Prostate gland (tissue), 2 donors: Measurements from ENCODE around the gene LSM7. TPM values are rescaled to one million over a fixed set of nuclear protein-coding genes. Genes with fewer than 3 reads are reported as not detected.
"Not testable (repeated sequence)": the region's sequence is repeated elsewhere in the genome, so short reads cannot be mapped to it uniquely, and the experiment has no call there.

Experiments used
- DNase-seq: peaks from one replicate; pipeline ENCODE4 v3.0.0-alpha.2; 2019; ENCODE audit warnings: low spot score
- H3K27ac ChIP-seq, 2 donors: fragments of 200-600 bp; sonication (generic); 2 replicates each; pipeline ENCODE4 v1.5.1; 2017 to 2019
- H3K27me3 ChIP-seq: fragments of 200-600 bp; sonication (generic); replicated peaks from 2 replicates; pipeline ENCODE4 v1.5.1; 2019; ENCODE audit not compliant: insufficient read depth
- H3K36me3 ChIP-seq, 2 donors: fragments of 200-600 bp; sonication (generic); 1 replicate in 1 of 2; 2 replicates in 1 of 2; pipeline versions ENCODE4 v1.5.1 to v1.8.1; 2017 to 2019
- H3K4me1 ChIP-seq: fragments of 200-600 bp; sonication (generic); replicated peaks from 2 replicates; pipeline ENCODE4 v1.5.1; 2019
- H3K4me3 ChIP-seq, 2 donors: fragments of 200-600 bp; sonication (generic); 2 replicates each; pipeline ENCODE4 v1.5.1; 2017 to 2019
- H3K9me3 ChIP-seq: fragments of 200-600 bp; sonication (generic); 2 replicates; pipeline ENCODE4 v1.5.1; 2017
- CTCF ChIP-seq, 4 experiments: fragments of 200-600 bp in 2 of 4; fragments of 450-650 bp in 2 of 4; sonication (generic) in 2 of 4; IDR thresholded peaks; 1 replicate in 3 of 4; 2 replicates in 1 of 4; pipeline ENCODE4 v1.5.1; 2016 to 2019; ENCODE audit warnings: antibody characterized with exemption in 4 of 4, mild to moderate bottlenecking in 2 of 4, moderate library complexity in 2 of 4
- POLR2A ChIP-seq: fragments of 450-650 bp; IDR thresholded peaks from one replicate; pipeline ENCODE4 v1.6.1; 2016; ENCODE audit warnings: antibody characterized with exemption, mild to moderate bottlenecking
- POLR2AphosphoS5 ChIP-seq: sonication (generic); formaldehyde crosslinking; IDR thresholded peaks from one replicate; pipeline ENCODE4 v1.6.1; 2017; ENCODE audit warnings: antibody characterized with exemption
- WGBS: methylation state at CpG from one replicate; pipeline ENCODE4 v1.1.5; 2018; 5-methylcytosine and 5-hydroxymethylcytosine counted together
- intact Hi-C: fragments of 100-400 bp; cut with DNase I; formaldehyde crosslinking; loops from one replicate; pipeline ENCODE4 v1.14.2; 2022
- total RNA-seq, 2 donors: library from RNA; depleted of rRNA; stranded (reverse); fragments of >200 nt; gene quantifications; one replicate each; pipeline ENCODE4 v1.1.0, GENCODE V29; 2016

Gene LSM7
- total RNA-seq, 2 donors from 2014 or later = 125 to 135 TPM

DNA sequence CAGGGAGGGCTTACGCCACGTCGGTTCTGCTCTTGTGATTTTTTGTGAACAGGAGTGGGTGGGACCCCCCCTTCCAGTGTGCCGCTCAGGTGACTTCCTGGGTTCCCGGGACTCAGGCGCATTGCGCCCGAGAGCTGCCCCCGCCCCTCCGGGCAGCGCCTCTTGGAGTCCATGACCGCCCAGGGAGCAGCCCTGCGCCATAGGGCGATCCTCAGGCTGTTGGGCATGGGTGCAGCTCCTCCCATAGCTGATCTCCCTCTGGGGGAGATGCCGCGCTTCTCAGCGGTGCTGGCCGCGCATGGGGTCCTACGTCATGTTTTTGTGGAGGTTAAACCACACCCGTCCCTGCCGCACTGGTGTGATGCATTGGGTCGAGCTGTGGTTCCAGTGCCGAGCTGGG is 23.7 kb upstream of the LSM7 start:
- 94% methylated on average over 24 of the region's 24 CpGs for WGBS

GRCh38 chr19:2351591-2351990 is 23.2 kb upstream of the LSM7 start:
- peaks cover 0 to 2% of the 10 kb centered on the region in 2 donors for H3K36me3 ChIP-seq
- H3K27me3 ChIP-seq = no peaks in the 10 kb centered on the region
- H3K4me3 ChIP-seq = no peak overlapping the region
- no peak overlapping the region for H3K27ac ChIP-seq
- H3K9me3 ChIP-seq = no peaks in the 10 kb centered on the region
- 96% methylated on average over 27 of the region's 28 CpGs for WGBS
- H3K4me1 ChIP-seq = no peaks in the 10 kb centered on the region
- intact Hi-C loops = no loop called here
- no peak for DNase-seq
- TF ChIP-seq CTCF (IDR thresholded peaks at IDR 0.05) (no peak), POLR2AphosphoS5 (no peak), POLR2A (no peak)

More for the DNA sequence above, 23.7 kb upstream of the LSM7 start:
- intact Hi-C loops = no loop called here
- Histone ChIP-seq H3K27me3 (no peaks in the 10 kb centered on the region), H3K9me3 (no peaks in the 10 kb centered on the region), H3K4me3 (no peak overlapping the region), H3K36me3 (no peaks in the 10 kb centered on the region), H3K4me1 (no peaks in the 10 kb centered on the region), H3K27ac (no peak overlapping the region)
- TF ChIP-seq POLR2AphosphoS5 = no peak
- TF ChIP-seq CTCF (IDR thresholded peaks at IDR 0.05) = no peak
- no peak for TF ChIP-seq POLR2A
- DNase-seq = no peak

GRCh38 chr19:2350656-2351055 is 22.3 kb upstream of the LSM7 start:
- Histone ChIP-seq H3K36me3 (peaks cover 0 to 2% of the 10 kb centered on the region in 2 donors), H3K9me3 (no peaks in the 10 kb centered on the region), H3K4me3 (no peak overlapping the region), H3K4me1 (no peaks in the 10 kb centered on the region), H3K27ac (no peak overlapping the region), H3K27me3 (no peaks in the 10 kb centered on the region)
- no peak for DNase-seq
- TF ChIP-seq POLR2A (no peak), POLR2AphosphoS5 (no peak), CTCF (IDR thresholded peaks at IDR 0.05) (no peak)
- WGBS = 89% methylated on average over 16 of the region's 16 CpGs
- intact Hi-C loops = no loop called here

- H3K4me1 ChIP-seq, H3K4me3 ChIP-seq, H3K36me3 ChIP-seq, H3K9me3 ChIP-seq, H3K27ac ChIP-seq, H3K27me3 ChIP-seq, DNase-seq, intact Hi-C loops: not testable (repeated sequence)
- WGBS = 89% methylated on average over 24 of the region's 24 CpGs
These were observed 21.4 kb upstream of the LSM7 start for GRCh38 chr19:2349818-2350217.

DNA sequence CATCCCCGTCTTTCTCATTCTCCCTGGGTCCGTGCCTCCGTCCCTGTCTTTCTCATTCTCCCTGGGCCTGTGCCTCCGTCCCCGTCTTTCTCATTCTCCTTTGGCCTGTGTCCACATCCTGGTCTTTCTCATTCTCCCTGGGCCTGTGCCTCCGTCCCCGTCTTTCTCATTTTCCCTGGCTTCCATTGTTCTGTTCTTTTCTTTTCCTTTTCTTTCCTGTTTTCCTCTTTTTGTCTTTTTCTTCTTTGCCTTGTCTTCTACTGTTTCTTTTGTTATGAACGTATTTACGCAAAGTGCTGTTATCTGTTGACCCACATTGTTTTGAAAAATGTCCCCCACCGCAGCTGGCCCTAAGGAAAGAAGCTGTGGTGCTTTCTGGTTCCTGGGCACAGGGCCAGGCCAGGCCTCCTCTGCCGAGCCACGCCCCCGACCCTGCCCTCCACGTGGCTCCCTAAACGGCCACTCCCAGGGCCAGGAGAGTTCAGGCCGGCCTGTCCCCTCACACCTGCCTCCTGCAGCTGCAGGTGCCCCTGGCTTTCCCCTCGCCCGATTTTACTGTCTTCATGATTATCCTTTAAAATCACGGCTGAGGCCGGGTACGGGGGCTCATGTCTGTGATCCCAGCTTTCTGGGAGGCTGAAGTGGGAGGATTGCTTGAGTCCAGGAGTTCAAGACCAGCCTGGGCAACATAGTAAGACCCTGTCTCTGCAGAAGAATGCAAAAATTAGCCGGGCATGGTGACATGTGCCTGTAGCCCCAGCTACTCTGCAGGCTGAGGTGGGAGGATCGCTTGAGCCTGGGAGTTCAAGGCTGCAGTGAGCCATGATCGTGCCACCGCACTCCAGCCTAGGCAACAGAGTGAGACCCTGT is 17.6 kb upstream of the LSM7 start:
- Histone ChIP-seq H3K27ac (no peak overlapping the region), H3K9me3 (no peaks in the 10 kb centered on the region), H3K36me3 (peaks cover 0 to 2% of the 10 kb centered on the region in 2 donors), H3K4me1 (no peaks in the 10 kb centered on the region), H3K27me3 (no peaks in the 10 kb centered on the region), H3K4me3 (no peak overlapping the region)
- TF ChIP-seq POLR2A = no peak
- no peak for TF ChIP-seq CTCF (IDR thresholded peaks at IDR 0.05)
- no peak for TF ChIP-seq POLR2AphosphoS5
- WGBS = 61% methylated on average over 25 of the region's 25 CpGs
- intact Hi-C loops = no loop called here
- no peak for DNase-seq
